ENCODE measurements around the gene PXMP2. TPM values are rescaled to one million over a fixed set of nuclear protein-coding genes. Genes with fewer than 3 reads are reported as not detected.
A peak's percentile ranks its signal among the peaks of the same experiment; 100 is the strongest.

PXMP2 gene
- 1 to 10 TPM; 7.1 to 8.1 TPM for total RNA-seq

DNA sequence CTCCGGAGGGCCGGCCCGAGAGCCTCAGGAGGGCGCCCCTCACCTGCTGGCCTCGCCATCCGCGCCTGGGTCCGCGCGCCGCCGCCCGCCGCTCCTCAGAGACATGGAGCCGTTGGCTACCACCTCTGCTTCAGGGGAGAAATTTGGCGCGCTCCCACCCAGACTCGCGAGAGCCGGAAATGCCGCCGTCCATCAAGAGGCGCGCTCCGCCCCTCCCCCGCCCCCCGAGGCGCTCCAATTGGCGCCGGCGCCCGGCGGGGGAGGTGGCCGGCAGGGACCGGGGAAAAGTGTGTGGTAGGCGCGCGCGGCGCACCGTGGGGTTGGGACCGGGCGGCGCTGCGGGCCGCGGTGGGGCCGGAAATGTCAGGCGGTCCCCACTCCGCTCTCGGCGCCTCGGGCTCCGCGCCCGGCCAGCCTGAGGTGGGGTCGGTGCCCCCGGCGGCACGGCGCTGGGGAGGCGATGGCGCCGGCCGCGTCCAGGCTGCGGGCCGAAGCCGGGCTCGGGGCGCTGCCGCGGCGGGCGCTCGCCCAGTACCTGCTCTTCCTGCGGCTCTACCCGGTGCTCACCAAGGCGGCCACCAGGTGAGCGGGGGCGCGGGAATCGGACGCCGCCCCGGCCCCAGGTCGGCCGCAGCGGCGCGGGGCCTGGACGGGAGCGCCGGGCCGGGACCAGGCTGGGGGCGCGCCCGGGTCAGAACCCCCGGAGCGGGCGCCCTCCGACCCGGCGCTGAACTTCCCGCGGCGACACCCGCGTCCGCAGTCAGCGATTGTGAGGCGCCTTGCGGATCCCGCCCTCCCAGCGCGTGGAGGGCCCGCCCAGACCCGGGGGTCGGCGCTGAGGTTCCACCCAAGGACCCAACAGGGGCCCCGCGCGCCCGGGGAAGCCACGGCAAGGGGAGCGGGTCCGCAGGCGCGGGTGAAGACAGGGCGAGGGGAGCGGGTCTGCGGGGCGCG lies at the start of gene PXMP2, which contains the start of gene POLE:
TSS of gene PXMP2 (plus strand) at position 377 of the 954 bp plus-strand sequence. CDS start at position 461, 84 bp downstream.
TSS of gene POLE (minus strand) at position 132 of the 954 bp plus-strand sequence. CDS start at position 105, 27 bp downstream.
- Mint-ChIP-seq H3K9me3 (no peaks in the 10 kb centered on the region), H3K4me1 (peaks cover 7% of the 10 kb centered on the region), H3K27me3 (no peaks in the 10 kb centered on the region), H3K27ac (peak within 1 kb of the TSS; percentile 25), H3K36me3 (ENCODE audit: low read depth) (peaks cover 14% of the 10 kb centered on the region), H3K4me3 (peak within 1 kb of the TSS; percentile 66)
- peak; percentile 96 for ATAC-seq (replicated peaks)

DNA sequence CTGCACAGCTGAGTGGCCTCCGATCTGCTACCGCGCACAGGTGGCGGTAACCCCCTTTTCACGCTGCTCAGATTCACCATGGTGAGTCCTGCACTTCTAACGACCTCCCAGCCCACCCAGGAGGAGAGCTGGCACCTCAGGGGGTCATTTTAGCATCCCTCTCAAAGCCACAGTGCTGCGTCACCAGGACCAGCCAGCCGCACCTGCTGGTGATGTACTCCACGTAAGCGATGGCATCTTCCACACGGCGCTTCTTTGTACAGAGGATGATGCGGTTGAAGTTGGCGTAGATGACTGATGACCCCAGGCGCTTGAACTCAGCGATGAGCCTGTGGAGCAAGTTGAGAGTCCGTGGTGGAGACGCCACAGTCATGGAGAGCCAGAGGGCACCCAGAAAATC lies 49.6 kb upstream of the PXMP2 start:
- Mint-ChIP-seq H3K36me3 (ENCODE audit: low read depth) (peaks cover 99% of the 10 kb centered on the region), H3K4me3 (no peak overlapping the region), H3K4me1 (no peaks in the 10 kb centered on the region), H3K27me3 (no peaks in the 10 kb centered on the region), H3K27ac (no peak overlapping the region), H3K9me3 (no peaks in the 10 kb centered on the region)
- no peak for ATAC-seq (replicated peaks)

DNA sequence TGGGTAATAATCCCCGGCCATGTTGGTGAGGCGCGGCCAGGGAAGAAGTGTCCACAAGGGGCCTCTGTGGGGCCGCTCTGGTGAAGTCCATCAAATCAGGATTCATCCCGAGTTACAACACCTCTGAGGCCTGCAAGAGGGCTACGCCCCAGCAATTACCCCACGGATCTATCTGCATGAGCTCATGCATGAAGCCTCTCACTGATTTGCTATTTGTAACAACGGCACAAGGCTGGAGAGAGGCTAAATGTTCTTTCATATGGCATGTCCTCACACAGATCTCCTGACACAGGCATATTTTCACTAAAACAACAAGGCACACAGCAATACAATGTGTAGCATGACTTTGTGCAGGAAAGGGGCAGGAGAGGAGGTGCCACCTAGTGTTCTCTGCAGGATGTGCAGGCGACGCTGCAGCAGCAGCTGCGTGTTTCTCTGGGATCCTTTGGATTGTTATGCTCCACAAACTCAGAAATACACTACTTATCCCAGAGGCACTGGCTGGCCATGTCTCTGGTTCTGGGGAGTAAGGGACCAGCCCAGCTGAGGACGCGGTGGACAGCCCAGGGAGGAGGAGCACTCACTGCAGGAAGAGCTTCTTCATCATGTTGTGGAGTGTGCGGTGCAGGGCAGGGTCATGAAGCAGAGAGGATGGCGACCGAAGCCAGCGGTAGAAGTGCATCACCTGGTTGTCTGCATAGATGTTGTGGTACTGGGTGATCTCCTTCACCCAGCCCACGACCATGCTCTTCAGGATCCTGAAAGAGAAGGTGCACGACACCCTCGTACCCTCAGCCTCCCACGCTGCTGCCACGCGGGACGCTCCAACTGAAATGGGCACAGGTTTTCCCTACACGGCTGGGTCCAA lies 48.6 kb upstream of the PXMP2 start:
- Mint-ChIP-seq H3K4me3 (no peak overlapping the region), H3K9me3 (no peaks in the 10 kb centered on the region), H3K27me3 (no peaks in the 10 kb centered on the region), H3K4me1 (no peaks in the 10 kb centered on the region), H3K36me3 (ENCODE audit: low read depth) (peaks cover 97% of the 10 kb centered on the region), H3K27ac (no peak overlapping the region)
- no peak for ATAC-seq (replicated peaks)

DNA sequence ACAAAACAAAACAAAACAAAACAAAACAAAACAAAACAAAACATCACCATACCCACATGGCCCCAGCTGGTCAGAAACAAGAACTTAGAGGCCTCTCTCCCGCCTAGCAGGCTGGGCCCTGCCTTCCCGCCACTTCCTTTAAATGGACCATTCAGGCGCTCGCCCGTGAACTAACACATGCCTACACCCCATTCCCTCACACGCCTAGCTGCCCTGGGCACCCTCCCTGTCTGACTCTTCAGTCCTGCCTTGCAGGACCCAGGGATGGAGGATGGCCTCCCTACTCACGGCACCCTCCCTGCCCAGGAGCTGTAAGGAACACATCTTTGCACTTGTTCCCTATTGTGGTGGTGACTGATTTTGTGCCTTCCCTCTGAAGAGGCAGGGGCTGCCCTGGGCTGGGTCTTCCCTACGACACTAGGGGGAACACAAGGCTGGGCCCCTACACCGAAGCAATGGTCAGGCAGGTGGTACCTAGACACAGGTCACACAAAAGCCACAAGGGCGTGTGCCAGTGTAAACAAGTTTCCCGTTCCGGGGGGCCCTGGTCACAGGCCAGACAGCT lies 47.3 kb upstream of the PXMP2 start:
- Mint-ChIP-seq H3K9me3 (no peaks in the 10 kb centered on the region), H3K36me3 (ENCODE audit: low read depth) (peaks cover 92% of the 10 kb centered on the region), H3K4me1 (no peaks in the 10 kb centered on the region), H3K27me3 (no peaks in the 10 kb centered on the region), H3K27ac (no peak overlapping the region), H3K4me3 (no peak overlapping the region)
- ATAC-seq (replicated peaks), result no peak

DNA sequence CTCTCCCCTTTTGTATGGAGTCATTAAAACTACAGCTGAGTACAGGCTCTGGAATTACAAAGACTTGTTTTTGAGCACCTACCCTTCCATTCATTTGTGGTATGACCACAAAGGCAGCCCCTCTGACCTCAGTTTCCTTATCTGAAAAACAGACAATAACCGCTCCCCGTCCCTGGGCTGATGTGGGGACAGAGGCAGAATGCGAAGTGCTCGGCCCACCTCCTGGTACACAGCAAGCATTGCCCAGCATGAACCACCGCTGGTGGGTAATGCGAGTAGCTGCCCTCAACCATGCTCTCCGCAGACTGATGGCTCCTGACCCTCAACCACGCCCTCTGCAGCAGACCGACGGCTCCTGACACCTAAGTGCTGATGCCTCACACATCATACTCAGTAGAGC lies 46.5 kb upstream of the PXMP2 start:
- Mint-ChIP-seq H3K36me3 (ENCODE audit: low read depth) (peaks cover 92% of the 10 kb centered on the region), H3K27ac (no peak overlapping the region), H3K4me1 (no peaks in the 10 kb centered on the region), H3K4me3 (no peak overlapping the region), H3K27me3 (no peaks in the 10 kb centered on the region), H3K9me3 (no peaks in the 10 kb centered on the region)
- no peak for ATAC-seq (replicated peaks)

DNA sequence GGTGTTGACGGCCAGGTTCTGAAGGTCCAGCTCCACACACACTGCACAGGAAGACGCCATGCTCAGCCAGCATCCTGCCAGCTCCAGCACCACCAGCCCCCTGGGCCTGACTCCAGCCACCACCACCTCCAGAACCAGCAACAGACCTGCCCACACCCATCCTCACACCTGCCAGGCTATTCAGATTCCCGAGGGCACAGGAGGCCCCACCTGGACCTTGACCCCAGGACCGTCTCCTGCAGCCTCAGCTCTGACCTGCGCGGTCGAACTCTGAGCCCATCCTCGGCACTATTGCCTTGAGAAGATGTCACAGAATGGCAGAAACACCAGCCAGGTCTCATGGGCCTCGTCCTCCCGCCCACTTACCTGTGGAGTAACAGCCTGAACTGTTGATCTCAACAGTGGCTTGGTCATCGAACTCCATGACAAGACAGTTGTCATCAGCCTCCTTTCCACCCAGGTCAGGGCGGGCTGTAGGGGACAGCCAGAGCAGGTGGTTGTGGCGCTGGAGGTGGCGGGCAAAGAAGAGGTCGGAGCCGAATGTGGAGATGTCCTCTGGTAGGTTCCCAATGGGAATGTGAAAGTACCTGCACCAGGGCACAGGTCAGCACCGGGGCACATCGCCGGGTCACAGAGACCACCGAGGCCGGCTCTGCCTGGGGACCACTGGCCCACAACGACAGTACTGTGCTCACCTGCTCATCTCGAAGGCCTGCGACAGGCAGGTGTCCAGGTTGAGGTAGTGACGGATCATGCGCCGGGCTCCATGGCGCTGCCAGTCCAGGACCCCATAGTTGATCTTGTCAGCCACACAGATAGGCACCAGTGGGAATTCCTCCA lies 45.4 kb upstream of the PXMP2 start:
- H3K27me3 Mint-ChIP-seq, result no peaks in the 10 kb centered on the region
- no peaks in the 10 kb centered on the region for H3K4me1 Mint-ChIP-seq
- no peak for ATAC-seq (replicated peaks)
- peaks cover 92% of the 10 kb centered on the region for H3K36me3 Mint-ChIP-seq (ENCODE audit: low read depth)
- no peak overlapping the region for H3K4me3 Mint-ChIP-seq
- H3K9me3 Mint-ChIP-seq, result no peaks in the 10 kb centered on the region
- H3K27ac Mint-ChIP-seq, result no peak overlapping the region

DNA sequence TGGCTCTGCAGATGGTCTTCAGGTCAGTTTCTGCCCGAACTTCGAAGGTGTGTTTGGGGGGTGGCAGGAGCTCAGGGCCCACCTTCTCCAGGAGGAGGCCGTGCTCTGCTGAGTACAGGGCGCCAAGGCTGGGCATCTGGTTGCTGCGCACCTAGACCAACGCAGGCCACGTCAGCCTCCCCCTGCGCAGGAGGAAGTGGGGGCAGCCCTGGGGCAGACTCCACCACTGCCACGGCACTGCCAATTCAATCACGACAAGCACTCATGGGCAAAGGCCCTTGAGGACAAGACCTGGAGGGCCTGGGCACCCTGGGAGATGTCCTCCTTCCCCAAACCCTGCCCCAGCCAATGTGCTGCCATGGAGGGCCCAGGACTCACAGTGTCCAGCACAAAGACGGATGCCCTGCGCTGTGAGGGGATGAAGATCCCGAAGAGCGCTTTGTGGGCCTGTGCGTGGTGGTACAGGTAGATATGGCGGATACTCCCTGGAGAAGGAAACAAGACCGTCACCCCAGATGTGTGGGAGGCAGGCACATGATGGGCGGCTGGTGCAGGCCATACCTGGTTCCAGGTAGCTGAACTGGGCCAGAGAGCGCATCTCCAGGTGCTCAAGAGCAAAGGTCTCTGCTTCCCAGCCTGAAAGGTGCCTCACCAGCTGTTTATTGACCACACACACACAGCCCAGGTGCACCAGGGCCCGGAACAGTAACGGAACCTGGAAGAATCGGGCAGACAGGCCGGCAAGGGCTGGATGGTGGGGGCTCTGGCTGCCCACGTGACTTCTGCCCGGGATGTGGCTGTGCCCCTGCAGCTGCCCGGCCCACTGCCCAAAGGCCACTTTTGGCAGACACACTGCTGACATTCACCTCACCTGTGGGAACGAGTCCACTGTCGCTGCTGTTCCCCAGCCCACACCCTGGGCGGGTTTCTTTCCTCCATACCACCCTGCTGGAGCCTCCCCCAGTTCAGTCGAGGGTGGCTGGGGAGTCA lies 44.2 kb upstream of the PXMP2 start:
- peaks cover 92% of the 10 kb centered on the region for H3K36me3 Mint-ChIP-seq (ENCODE audit: low read depth)
- ATAC-seq (replicated peaks), result no peak

DNA sequence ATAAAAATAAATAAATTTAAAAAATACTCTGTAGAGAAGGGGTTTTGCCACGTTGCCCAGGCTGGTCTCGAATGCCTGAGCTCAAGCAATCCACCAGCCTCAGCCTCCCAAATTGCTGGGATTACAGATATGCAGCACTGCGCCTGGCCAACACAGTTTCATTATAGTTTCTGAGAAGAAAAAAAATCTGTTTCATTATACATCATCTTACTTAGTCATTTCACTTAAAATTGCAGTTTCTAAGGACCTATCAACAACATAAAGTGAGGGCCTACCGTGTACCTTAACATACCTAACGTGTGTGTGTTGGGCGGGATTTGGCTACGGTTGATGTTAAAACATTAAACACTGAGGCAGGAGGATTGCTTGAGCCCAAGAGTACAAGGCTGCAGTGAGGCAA lies 40.5 kb upstream of the PXMP2 start:
- Mint-ChIP-seq H3K36me3 (ENCODE audit: low read depth) (peaks cover 92% of the 10 kb centered on the region), H3K4me1 (no peaks in the 10 kb centered on the region), H3K27ac (no peak overlapping the region), H3K4me3 (no peak overlapping the region), H3K9me3 (no peaks in the 10 kb centered on the region), H3K27me3 (no peaks in the 10 kb centered on the region)
- peak; percentile 53 for ATAC-seq (replicated peaks)

More for the DNA sequence above, 44.2 kb upstream of the PXMP2 start:
- Mint-ChIP-seq H3K27me3 (no peaks in the 10 kb centered on the region), H3K4me3 (no peak overlapping the region), H3K4me1 (no peaks in the 10 kb centered on the region), H3K9me3 (no peaks in the 10 kb centered on the region), H3K27ac (no peak overlapping the region)

DNA sequence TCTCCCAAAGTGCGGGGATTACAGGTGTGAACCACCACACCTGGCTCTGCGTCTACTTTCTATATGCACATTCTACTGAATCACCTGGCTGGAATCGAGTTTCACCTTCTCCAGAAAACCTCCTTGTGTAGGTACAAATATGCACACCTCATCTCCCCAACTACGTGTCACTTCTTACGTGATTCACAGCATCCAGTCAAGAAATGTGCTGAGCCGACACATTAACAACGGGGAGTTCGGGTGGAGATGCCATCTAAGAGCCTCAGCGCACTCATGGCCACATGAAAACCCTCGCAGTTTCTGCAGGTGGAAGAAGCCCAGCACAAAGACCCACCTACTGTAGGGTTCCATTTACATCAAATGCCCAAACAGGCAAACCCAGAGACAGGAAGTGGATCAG lies 39.5 kb upstream of the PXMP2 start:
- H3K4me3 Mint-ChIP-seq, result no peak overlapping the region
- no peaks in the 10 kb centered on the region for H3K9me3 Mint-ChIP-seq
- no peaks in the 10 kb centered on the region for H3K27me3 Mint-ChIP-seq
- H3K36me3 Mint-ChIP-seq (ENCODE audit: low read depth), result peaks cover 92% of the 10 kb centered on the region
- no peak overlapping the region for H3K27ac Mint-ChIP-seq
- ATAC-seq (replicated peaks), result no peak
- H3K4me1 Mint-ChIP-seq, result no peaks in the 10 kb centered on the region

DNA sequence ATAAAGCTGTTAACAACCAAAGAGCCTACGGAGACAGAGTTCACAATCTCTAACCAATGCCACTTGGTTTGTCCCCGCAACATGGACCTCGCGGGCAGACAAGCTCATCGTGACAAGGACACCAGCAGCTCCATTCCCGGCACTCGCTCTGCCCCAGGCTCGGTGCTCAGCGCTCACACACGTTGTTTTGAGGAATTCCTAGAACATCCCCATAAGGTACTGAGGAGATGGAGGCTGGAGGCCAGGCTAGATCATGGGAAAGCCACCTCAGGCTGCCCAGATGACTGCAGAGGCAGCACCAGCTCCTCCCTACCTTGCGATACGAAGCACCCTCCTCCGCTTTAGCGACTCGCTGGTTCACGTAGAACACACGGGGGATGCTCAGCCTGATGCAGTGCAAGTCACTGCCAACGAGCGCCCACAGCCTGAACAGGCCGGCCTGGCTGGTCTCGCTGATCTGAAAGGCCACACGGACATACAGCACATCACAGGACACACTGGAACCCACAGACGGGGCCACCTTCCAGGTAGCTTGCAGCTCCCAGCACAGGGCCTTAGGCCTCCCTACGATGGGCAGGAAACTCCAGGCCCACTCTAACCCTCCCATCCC lies 38.7 kb upstream of the PXMP2 start:
- Mint-ChIP-seq H3K36me3 (ENCODE audit: low read depth) (peaks cover 94% of the 10 kb centered on the region), H3K27me3 (no peaks in the 10 kb centered on the region), H3K9me3 (no peaks in the 10 kb centered on the region), H3K4me1 (no peaks in the 10 kb centered on the region), H3K27ac (no peak overlapping the region), H3K4me3 (no peak overlapping the region)
- ATAC-seq (replicated peaks), result no peak

DNA sequence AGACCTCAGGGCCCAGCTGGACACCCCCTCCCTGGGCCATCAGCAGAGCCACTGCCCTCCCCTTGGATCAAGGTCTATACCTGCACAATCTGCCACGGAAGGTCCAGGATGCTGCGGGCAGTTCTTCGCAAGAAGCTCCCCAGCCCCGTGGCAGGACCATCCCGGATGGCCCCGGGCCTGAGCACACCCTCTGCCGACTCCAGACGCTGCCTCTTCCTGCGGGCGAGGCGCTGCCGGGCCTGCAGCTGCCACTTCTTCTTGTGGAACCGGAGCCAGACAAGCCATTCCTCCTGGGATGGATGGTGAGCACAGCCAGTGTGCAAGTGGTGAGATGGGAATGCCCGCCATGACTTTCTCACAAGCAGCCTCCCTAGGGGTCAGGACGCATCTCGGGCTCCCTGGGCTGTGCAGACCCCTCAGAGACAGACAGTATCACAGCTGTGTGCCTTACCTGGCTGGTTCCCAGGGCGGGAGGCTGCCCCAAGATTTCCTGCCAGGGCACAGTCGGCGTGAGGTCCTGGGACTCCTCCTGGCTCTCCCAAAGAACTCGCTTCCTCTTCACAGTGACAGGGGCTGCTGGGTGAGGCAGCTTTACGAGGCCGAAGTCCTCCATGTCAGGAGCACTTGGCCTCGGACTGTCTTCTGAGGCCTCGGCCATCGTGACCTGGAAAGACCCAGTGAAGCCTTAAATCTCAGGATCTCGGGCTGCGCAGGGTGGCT lies 38.0 kb upstream of the PXMP2 start:
- Mint-ChIP-seq H3K4me3 (no peak overlapping the region), H3K27ac (no peak overlapping the region), H3K36me3 (ENCODE audit: low read depth) (peaks cover 95% of the 10 kb centered on the region), H3K27me3 (no peaks in the 10 kb centered on the region), H3K4me1 (no peaks in the 10 kb centered on the region), H3K9me3 (no peaks in the 10 kb centered on the region)
- no peak for ATAC-seq (replicated peaks)

DNA sequence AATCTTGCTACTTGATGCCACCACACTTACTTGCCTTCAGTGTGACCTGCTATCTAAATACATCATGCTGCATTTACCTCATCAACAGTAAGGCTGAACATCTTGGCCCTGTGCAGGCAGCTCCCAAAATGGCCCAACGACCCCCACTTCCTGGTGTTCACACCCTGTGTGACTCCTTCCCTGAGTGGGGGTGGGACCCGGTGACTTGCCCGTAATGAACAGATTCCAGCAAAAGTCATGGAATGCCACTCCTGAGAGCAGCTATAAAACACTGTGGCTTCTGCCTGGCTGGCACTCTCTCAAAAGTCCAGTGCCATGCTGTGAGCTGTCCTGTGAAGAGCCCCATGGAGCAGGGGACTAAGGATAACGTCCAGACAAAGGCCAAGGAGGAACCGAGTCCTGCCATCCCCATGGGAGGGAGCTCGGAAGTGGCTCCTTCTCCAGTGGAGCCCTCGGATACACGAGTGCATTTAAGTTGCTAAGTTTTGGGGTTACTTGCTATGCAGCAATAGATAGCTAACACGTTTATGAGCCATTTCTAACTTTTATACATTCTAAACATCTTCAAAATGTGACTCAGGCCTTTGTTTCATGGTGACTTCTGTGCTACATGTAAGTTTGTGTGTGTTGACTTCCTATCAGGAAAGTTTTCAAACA lies 35.8 kb upstream of the PXMP2 start:
- no peak for ATAC-seq (replicated peaks)
- Mint-ChIP-seq H3K4me1 (no peaks in the 10 kb centered on the region), H3K27me3 (no peaks in the 10 kb centered on the region), H3K36me3 (ENCODE audit: low read depth) (peaks cover 99% of the 10 kb centered on the region), H3K9me3 (no peaks in the 10 kb centered on the region), H3K4me3 (no peak overlapping the region), H3K27ac (no peak overlapping the region)

All from activated T-helper 17 cell treated with anti-CD3 and anti-CD28 coated beads, Interleukin-2, amount 50 U/mL, for 72 hours (primary cell).